Uterus (tissue), 4 donors: Measurements from ENCODE around the gene RABGAP1L. TPM values are rescaled to one million over a fixed set of nuclear protein-coding genes. Genes with fewer than 3 reads are reported as not detected.
A peak's percentile ranks its signal among the peaks of the same experiment; 100 is the strongest.

Source experiments
- DNase-seq, 2 donors: peaks; one replicate each; pipeline ENCODE4 v3.0.0-alpha.2; 2019 to 2020
- H3K27ac ChIP-seq, 2 donors: fragments of 200-600 bp; sonication (generic); 1 replicate in 1 of 2; 2 replicates in 1 of 2; pipeline ENCODE4 v1.5.1; 2016 to 2018
- H3K27me3 ChIP-seq, 2 donors: fragments of 200-600 bp; sonication (generic); one replicate each; pipeline ENCODE4 v1.5.1; 2018 to 2019; ENCODE audit warnings: control low read depth in 1 of 2
- H3K36me3 ChIP-seq, 2 donors: fragments of 200-600 bp; sonication (generic); one replicate each; pipeline ENCODE4 v1.5.1; 2019; ENCODE audit warnings: control low read depth in 1 of 2
- H3K4me1 ChIP-seq, 2 donors: fragments of 200-600 bp; sonication (generic); one replicate each; pipeline ENCODE4 v1.5.1; 2018 to 2019; ENCODE audit warnings: control low read depth in 1 of 2
- H3K4me3 ChIP-seq, 2 donors: fragments of 200-600 bp; sonication (generic); 1 replicate in 1 of 2; 2 replicates in 1 of 2; pipeline ENCODE4 v1.5.1; 2018 to 2019; ENCODE audit warnings: mild to moderate bottlenecking in 1 of 2
- H3K9me3 ChIP-seq, 2 donors: fragments of 200-600 bp; sonication (generic); one replicate each; pipeline ENCODE4 v1.5.1; 2019; ENCODE audit warnings: control low read depth in 1 of 2
- POLR2A ChIP-seq, 2 donors: fragments of 450-650 bp; IDR thresholded peaks; one replicate each; pipeline ENCODE4 v1.6.1; 2016; ENCODE audit warnings: antibody characterized with exemption in 2 of 2, mild to moderate bottlenecking in 1 of 2, moderate library complexity in 1 of 2
- intact Hi-C: fragments of 100-400 bp; cut with DNase I; formaldehyde crosslinking; loops from one replicate; pipeline ENCODE4 v1.15.1; 2023; ENCODE audit warnings: low total_unique reads
- total RNA-seq, 4 donors: library from RNA; depleted of rRNA in 3 of 4; stranded (reverse); fragments of >200 nt in 3 of 4; gene quantifications; one replicate each; pipeline versions ENCODE4 v1.1.0 to v1.2.4, GENCODE V29; 2014 to 2023
- TF ChIP-seq, protein P1 (sequence below), 4 experiments: fragments of 200-600 bp in 2 of 4; fragments of 450-650 bp in 2 of 4; sonication (generic) in 2 of 4; IDR thresholded peaks; one replicate each; pipeline ENCODE4 v1.5.1; 2016 to 2019; ENCODE audit warnings: antibody characterized with exemption in 4 of 4, mild to moderate bottlenecking in 2 of 4, moderate library complexity in 1 of 4
- donor health status: DM: yes; HTN: yes; CAD: no.

RABGAP1L gene
- total RNA-seq, 4 donors from 2014 or later: 19.1 to 93.7 (median 35.1) TPM

DNA sequence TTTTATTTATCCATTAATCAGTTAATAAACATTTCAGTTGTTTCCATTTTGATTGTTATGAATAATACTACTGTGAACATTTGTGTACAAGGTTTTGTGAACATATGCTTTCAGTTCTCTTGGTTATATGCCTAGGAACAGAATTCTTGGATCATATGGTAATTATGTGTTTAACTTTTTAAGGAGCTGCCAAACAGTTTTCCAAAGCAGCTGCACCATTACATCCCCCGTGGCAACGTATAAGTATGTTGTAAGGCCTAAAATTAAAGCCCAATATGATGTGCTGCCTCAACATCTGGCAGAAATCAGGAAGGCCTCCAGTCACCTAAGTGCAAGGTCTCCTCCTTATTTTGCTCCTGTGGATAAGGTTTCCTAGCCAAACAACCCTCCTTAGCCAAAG is 604.9 kb downstream of the RABGAP1L start:
- intact Hi-C loops: no loop called here
- Histone ChIP-seq H3K4me3 (no peak overlapping the region), H3K27me3 (no peaks in the 10 kb centered on the region), H3K9me3 (no peaks in the 10 kb centered on the region), H3K4me1 (no peaks in the 10 kb centered on the region), H3K36me3 (no peaks in the 10 kb centered on the region), H3K27ac (no peak overlapping the region)
- DNase-seq: no peak
- TF ChIP-seq POLR2A (IDR thresholded peaks at IDR 0.05): no peak
- TF ChIP-seq, protein P1, sequence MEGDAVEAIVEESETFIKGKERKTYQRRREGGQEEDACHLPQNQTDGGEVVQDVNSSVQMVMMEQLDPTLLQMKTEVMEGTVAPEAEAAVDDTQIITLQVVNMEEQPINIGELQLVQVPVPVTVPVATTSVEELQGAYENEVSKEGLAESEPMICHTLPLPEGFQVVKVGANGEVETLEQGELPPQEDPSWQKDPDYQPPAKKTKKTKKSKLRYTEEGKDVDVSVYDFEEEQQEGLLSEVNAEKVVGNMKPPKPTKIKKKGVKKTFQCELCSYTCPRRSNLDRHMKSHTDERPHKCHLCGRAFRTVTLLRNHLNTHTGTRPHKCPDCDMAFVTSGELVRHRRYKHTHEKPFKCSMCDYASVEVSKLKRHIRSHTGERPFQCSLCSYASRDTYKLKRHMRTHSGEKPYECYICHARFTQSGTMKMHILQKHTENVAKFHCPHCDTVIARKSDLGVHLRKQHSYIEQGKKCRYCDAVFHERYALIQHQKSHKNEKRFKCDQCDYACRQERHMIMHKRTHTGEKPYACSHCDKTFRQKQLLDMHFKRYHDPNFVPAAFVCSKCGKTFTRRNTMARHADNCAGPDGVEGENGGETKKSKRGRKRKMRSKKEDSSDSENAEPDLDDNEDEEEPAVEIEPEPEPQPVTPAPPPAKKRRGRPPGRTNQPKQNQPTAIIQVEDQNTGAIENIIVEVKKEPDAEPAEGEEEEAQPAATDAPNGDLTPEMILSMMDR (IDR thresholded peaks at IDR 0.05): no peak

DNA sequence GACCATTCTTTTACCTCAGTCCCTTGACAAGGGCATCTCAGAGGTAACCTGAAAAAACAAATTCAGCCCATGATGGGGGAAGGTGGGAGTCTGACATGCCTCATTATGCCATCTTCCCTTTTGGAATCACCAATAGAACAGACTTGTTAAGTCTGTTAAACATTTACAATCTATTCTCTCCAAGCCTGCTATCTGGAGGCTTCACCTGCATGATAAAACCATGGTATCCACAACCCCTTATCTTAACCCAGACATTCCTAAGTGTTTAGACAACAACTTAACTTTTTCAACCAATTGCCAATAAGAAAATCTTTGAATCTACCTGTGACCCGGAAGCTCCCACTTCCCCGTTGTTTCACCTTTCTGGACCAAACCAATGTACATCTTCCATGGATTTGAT is 607.4 kb downstream of the RABGAP1L start:
- DNase-seq: no peak
- no peak for TF ChIP-seq POLR2A (IDR thresholded peaks at IDR 0.05)
- TF ChIP-seq, protein P1 (IDR thresholded peaks at IDR 0.05): no peak
- H3K4me3 ChIP-seq: no peak overlapping the region
- no peaks in the 10 kb centered on the region for H3K9me3 ChIP-seq
- H3K36me3 ChIP-seq: no peaks in the 10 kb centered on the region
- intact Hi-C loops: no loop called here
- H3K27ac ChIP-seq: no peak overlapping the region
- H3K4me1 ChIP-seq: no peaks in the 10 kb centered on the region
- no peaks in the 10 kb centered on the region for H3K27me3 ChIP-seq

DNA sequence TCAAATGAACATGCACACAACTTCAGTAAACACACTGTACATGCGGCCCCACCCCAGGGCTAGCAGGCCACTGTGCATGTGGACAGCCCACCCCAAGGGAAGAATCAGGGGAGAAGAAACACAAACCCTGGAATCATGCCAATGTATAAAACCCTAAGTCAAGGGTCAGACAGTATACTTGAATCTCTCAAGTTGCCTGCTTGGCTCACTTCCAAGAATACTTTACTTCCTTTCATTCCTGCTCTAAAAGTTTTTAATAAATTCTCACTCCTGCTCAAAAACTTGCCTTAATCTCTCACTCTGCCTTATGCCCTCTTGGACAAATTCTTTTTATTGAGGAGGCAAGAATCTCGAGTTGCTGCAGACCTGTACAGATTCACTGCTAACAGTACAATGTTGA is 609.2 kb downstream of the RABGAP1L start:
- intact Hi-C loops: no loop called here

DNA sequence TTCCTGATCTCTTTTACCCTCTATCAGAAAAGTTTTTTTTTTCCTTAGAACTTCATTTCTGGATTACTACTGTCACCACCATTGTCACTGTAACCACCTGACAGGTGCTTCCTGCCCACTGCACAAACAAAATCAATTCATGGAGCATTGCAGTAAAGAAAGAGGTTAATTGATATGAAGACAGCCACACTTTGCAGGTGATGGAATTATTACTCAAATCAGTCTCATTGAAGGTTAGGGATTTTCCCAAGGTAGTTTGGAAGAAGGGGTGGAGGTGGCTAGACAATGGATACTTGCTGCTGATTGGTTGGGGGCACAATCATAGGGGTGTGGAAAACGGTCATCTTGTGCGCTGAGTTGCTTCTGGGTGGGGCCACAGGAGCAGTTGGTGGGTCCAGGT is 609.6 kb downstream of the RABGAP1L start:
- no peaks in the 10 kb centered on the region for H3K9me3 ChIP-seq
- no peaks in the 10 kb centered on the region for H3K36me3 ChIP-seq
- H3K27me3 ChIP-seq: no peaks in the 10 kb centered on the region
- no peaks in the 10 kb centered on the region for H3K4me1 ChIP-seq
- intact Hi-C loops: no loop called here
- DNase-seq: no peak
- TF ChIP-seq, protein P1 (IDR thresholded peaks at IDR 0.05): no peak
- no peak for TF ChIP-seq POLR2A (IDR thresholded peaks at IDR 0.05)
- H3K27ac ChIP-seq: no peak overlapping the region
- no peak overlapping the region for H3K4me3 ChIP-seq

More for the DNA sequence above, 609.2 kb downstream of the RABGAP1L start:
- no peak overlapping the region for H3K4me3 ChIP-seq
- no peak for DNase-seq
- no peaks in the 10 kb centered on the region for H3K9me3 ChIP-seq
- no peaks in the 10 kb centered on the region for H3K36me3 ChIP-seq
- H3K4me1 ChIP-seq: no peaks in the 10 kb centered on the region
- H3K27ac ChIP-seq: no peak overlapping the region
- H3K27me3 ChIP-seq: no peaks in the 10 kb centered on the region
- TF ChIP-seq POLR2A (IDR thresholded peaks at IDR 0.05): no peak
- TF ChIP-seq, protein P1 (IDR thresholded peaks at IDR 0.05): no peak

DNA sequence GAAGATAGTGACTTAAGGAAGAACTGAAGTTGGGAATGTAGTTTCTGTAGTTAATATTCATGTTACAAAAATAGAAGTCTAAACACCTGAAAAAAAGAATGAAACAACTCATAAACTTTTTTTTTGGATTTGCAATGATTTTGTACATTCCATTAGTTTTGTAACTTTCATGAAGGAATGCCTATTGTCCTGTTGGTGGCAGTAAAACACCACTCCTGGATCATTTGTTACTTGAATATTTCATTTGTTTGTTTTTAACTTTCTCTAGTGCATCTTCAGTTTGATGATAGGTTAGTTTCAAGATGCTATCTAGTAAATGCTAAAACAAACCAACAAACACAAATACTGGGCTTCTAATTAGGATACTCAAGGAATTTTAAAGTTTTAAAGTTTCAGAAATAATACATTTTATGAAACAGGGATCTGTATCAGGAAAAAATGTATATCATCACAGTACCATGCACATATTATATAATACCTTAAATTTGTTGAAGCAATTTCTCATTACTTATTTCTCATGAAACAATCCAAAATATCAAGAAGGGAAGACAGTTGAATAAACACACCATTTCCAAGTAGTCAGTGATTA is 610.7 kb downstream of the RABGAP1L start:
- Histone ChIP-seq H3K27me3 (no peaks in the 10 kb centered on the region), H3K4me3 (no peak overlapping the region), H3K4me1 (no peaks in the 10 kb centered on the region), H3K27ac (no peak overlapping the region), H3K9me3 (no peaks in the 10 kb centered on the region), H3K36me3 (no peaks in the 10 kb centered on the region)
- no peak for TF ChIP-seq POLR2A (IDR thresholded peaks at IDR 0.05)
- TF ChIP-seq, protein P1 (IDR thresholded peaks at IDR 0.05): peak; percentile 61 to 74 (median 70)
- no peak for DNase-seq
- intact Hi-C loops: loop anchor here (10.0 kb wide), 1 partner anchor 215 kb away; no protein-coding TSS in a partner anchor
